Measurements from ENCODE around the gene DRG2. TPM values are rescaled to one million over a fixed set of nuclear protein-coding genes. Genes with fewer than 3 reads are reported as not detected.

The DRG2 gene
- total RNA-seq, 1 donor from 2014 or later = 67.5 TPM

- H3K27ac Mint-ChIP-seq = no peak overlapping the region
- intact Hi-C loops (cut with micrococcal nuclease) = no loop called here
- no peaks in the 10 kb centered on the region for H3K9me3 Mint-ChIP-seq
- no peaks in the 10 kb centered on the region for H3K27me3 Mint-ChIP-seq (ENCODE audit: insufficient read depth)
- no peak overlapping the region for H3K4me3 Mint-ChIP-seq
- H3K36me3 Mint-ChIP-seq (ENCODE audit: low read depth) = peaks cover 32% of the 10 kb centered on the region
- H3K4me1 Mint-ChIP-seq (ENCODE audit: low read depth) = peaks cover 12% of the 10 kb centered on the region
- no peak for DNase-seq (ENCODE audit: low spot score)
These were observed 6.1 kb downstream of the DRG2 start for GRCh38 chr17:18093616-18094408.

- H3K4me3 Mint-ChIP-seq = no peak overlapping the region
- intact Hi-C loops (cut with micrococcal nuclease) = no loop called here
- H3K4me1 Mint-ChIP-seq (ENCODE audit: low read depth) = peaks cover 6% of the 10 kb centered on the region
- no peaks in the 10 kb centered on the region for H3K9me3 Mint-ChIP-seq
- DNase-seq (ENCODE audit: low spot score) = no peak
- H3K36me3 Mint-ChIP-seq (ENCODE audit: low read depth) = peaks cover 35% of the 10 kb centered on the region
- no peaks in the 10 kb centered on the region for H3K27me3 Mint-ChIP-seq (ENCODE audit: insufficient read depth)
- H3K27ac Mint-ChIP-seq = no peak overlapping the region
These were observed 6.7 kb downstream of the DRG2 start for GRCh38 chr17:18094409-18094807.

- intact Hi-C loops (cut with micrococcal nuclease) = no loop called here
- Mint-ChIP-seq H3K4me1 (ENCODE audit: low read depth) (no peaks in the 10 kb centered on the region), H3K27ac (no peak overlapping the region)
These were observed 11.8 kb downstream of the DRG2 start for GRCh38 chr17:18099516-18099915.

GRCh38 chr17:18100616-18101015, 12.9 kb downstream of the DRG2 start:
- H3K27ac Mint-ChIP-seq = no peak overlapping the region
- no peaks in the 10 kb centered on the region for H3K27me3 Mint-ChIP-seq (ENCODE audit: insufficient read depth)
- no peak overlapping the region for H3K4me3 Mint-ChIP-seq
- no peaks in the 10 kb centered on the region for H3K4me1 Mint-ChIP-seq (ENCODE audit: low read depth)
- intact Hi-C loops (cut with micrococcal nuclease) = no loop called here
- H3K9me3 Mint-ChIP-seq = no peaks in the 10 kb centered on the region
- no peak for DNase-seq (ENCODE audit: low spot score)
- H3K36me3 Mint-ChIP-seq (ENCODE audit: low read depth) = peaks cover 19% of the 10 kb centered on the region

More at GRCh38 chr17:18099516-18099915, 11.8 kb downstream of the DRG2 start:
- H3K4me3 Mint-ChIP-seq = no peak overlapping the region
- H3K9me3 Mint-ChIP-seq = no peaks in the 10 kb centered on the region
- DNase-seq (ENCODE audit: low spot score) = no peak
- H3K36me3 Mint-ChIP-seq (ENCODE audit: low read depth) = peaks cover 23% of the 10 kb centered on the region
- H3K27me3 Mint-ChIP-seq (ENCODE audit: insufficient read depth) = no peaks in the 10 kb centered on the region

- DNase-seq (ENCODE audit: low spot score) = no peak
- H3K9me3 Mint-ChIP-seq = no peaks in the 10 kb centered on the region
- no peak overlapping the region for H3K27ac Mint-ChIP-seq
- intact Hi-C loops (cut with micrococcal nuclease) = no loop called here
- no peaks in the 10 kb centered on the region for H3K4me1 Mint-ChIP-seq (ENCODE audit: low read depth)
- H3K36me3 Mint-ChIP-seq (ENCODE audit: low read depth) = peaks cover 8% of the 10 kb centered on the region
- no peak overlapping the region for H3K4me3 Mint-ChIP-seq
- H3K27me3 Mint-ChIP-seq (ENCODE audit: insufficient read depth) = no peaks in the 10 kb centered on the region
These were observed 14.1 kb downstream of the DRG2 start for GRCh38 chr17:18101828-18102227.

- DNase-seq (ENCODE audit: low spot score) = no peak
- H3K4me3 Mint-ChIP-seq = no peak overlapping the region
- no peak overlapping the region for H3K27ac Mint-ChIP-seq
- intact Hi-C loops (cut with micrococcal nuclease) = no loop called here
- no peaks in the 10 kb centered on the region for H3K9me3 Mint-ChIP-seq
- peaks cover 12% of the 10 kb centered on the region for H3K36me3 Mint-ChIP-seq (ENCODE audit: low read depth)
- no peaks in the 10 kb centered on the region for H3K27me3 Mint-ChIP-seq (ENCODE audit: insufficient read depth)
- no peaks in the 10 kb centered on the region for H3K4me1 Mint-ChIP-seq (ENCODE audit: low read depth)
These were observed 14.9 kb downstream of the DRG2 start for GRCh38 chr17:18102640-18103039.

GRCh38 chr17:18105027-18105426, 17.3 kb downstream of the DRG2 start:
- intact Hi-C loops (cut with micrococcal nuclease) = no loop called here
- no peak for DNase-seq (ENCODE audit: low spot score)
- Mint-ChIP-seq H3K4me3 (no peak overlapping the region), H3K9me3 (no peaks in the 10 kb centered on the region), H3K36me3 (ENCODE audit: low read depth) (peaks cover 10% of the 10 kb centered on the region), H3K4me1 (ENCODE audit: low read depth) (no peaks in the 10 kb centered on the region), H3K27me3 (ENCODE audit: insufficient read depth) (no peaks in the 10 kb centered on the region), H3K27ac (no peak overlapping the region)

GRCh38 chr17:18105595-18105994, 17.8 kb downstream of the DRG2 start:
- DNase-seq (ENCODE audit: low spot score) = no peak
- H3K4me1 Mint-ChIP-seq (ENCODE audit: low read depth) = no peaks in the 10 kb centered on the region
- no peaks in the 10 kb centered on the region for H3K27me3 Mint-ChIP-seq (ENCODE audit: insufficient read depth)
- no peak overlapping the region for H3K4me3 Mint-ChIP-seq
- no peak overlapping the region for H3K27ac Mint-ChIP-seq
- peaks cover 10% of the 10 kb centered on the region for H3K36me3 Mint-ChIP-seq (ENCODE audit: low read depth)
- H3K9me3 Mint-ChIP-seq = no peaks in the 10 kb centered on the region
- intact Hi-C loops (cut with micrococcal nuclease) = no loop called here

GRCh38 chr17:18106211-18106610, 18.5 kb downstream of the DRG2 start:
- Mint-ChIP-seq H3K4me3 (no peak overlapping the region), H3K36me3 (ENCODE audit: low read depth) (peaks cover 10% of the 10 kb centered on the region), H3K27ac (no peak overlapping the region), H3K9me3 (no peaks in the 10 kb centered on the region), H3K4me1 (ENCODE audit: low read depth) (no peaks in the 10 kb centered on the region), H3K27me3 (ENCODE audit: insufficient read depth) (no peaks in the 10 kb centered on the region)
- intact Hi-C loops (cut with micrococcal nuclease) = no loop called here
- no peak for DNase-seq (ENCODE audit: low spot score)

GRCh38 chr17:18107061-18107790, 19.5 kb downstream of the DRG2 start:
- Mint-ChIP-seq H3K9me3 (no peaks in the 10 kb centered on the region), H3K27ac (no peak overlapping the region), H3K27me3 (ENCODE audit: insufficient read depth) (no peaks in the 10 kb centered on the region), H3K36me3 (ENCODE audit: low read depth) (peaks cover 7% of the 10 kb centered on the region), H3K4me3 (no peak overlapping the region), H3K4me1 (ENCODE audit: low read depth) (no peaks in the 10 kb centered on the region)
- DNase-seq (ENCODE audit: low spot score) = no peak
- intact Hi-C loops (cut with micrococcal nuclease) = no loop called here

GRCh38 chr17:18107971-18108370, 20.2 kb downstream of the DRG2 start:
- no peaks in the 10 kb centered on the region for H3K4me1 Mint-ChIP-seq (ENCODE audit: low read depth)
- H3K4me3 Mint-ChIP-seq = no peak overlapping the region
- DNase-seq (ENCODE audit: low spot score) = no peak
- H3K9me3 Mint-ChIP-seq = no peaks in the 10 kb centered on the region
- no peak overlapping the region for H3K27ac Mint-ChIP-seq
- intact Hi-C loops (cut with micrococcal nuclease) = no loop called here
- H3K27me3 Mint-ChIP-seq (ENCODE audit: insufficient read depth) = no peaks in the 10 kb centered on the region
- H3K36me3 Mint-ChIP-seq (ENCODE audit: low read depth) = peaks cover 7% of the 10 kb centered on the region

GRCh38 chr17:18108401-18109312, 20.9 kb downstream of the DRG2 start, which contains the start of gene MYO15A:
TSS of gene MYO15A (plus strand) at chr17:18108756. CDS start at chr17:18118801, 10,045 bp downstream.
- Mint-ChIP-seq H3K4me1 (ENCODE audit: low read depth) (no peaks in the 10 kb centered on the region), H3K27me3 (ENCODE audit: insufficient read depth) (no peaks in the 10 kb centered on the region), H3K27ac (no peak within 1 kb of the TSS), H3K4me3 (no peak within 1 kb of the TSS), H3K36me3 (ENCODE audit: low read depth) (peaks cover 7% of the 10 kb centered on the region), H3K9me3 (no peaks in the 10 kb centered on the region)
- intact Hi-C loops (cut with micrococcal nuclease) = no loop called here
- no peak for DNase-seq (ENCODE audit: low spot score)

Measured in activated T-helper 1 cell treated with anti-CD3 and anti-CD28 coated beads, Interleukin-12 subunit alpha, Interleukin-12 subunit beta, Interleukin-2, Interleukin-4 antibody, amounts not matched to agents 30 ng/mL and 10 ng/mL and 1 ng/mL, durations not matched to agents 14 hours and 24 hours and 36 hours (primary cell).